Immature natural killer cell (primary cell): Measurements from ENCODE around the gene APOC3. TPM values are rescaled to one million over a fixed set of nuclear protein-coding genes. Genes with fewer than 3 reads are reported as not detected.
"Not testable (repeated sequence)": the region's sequence is repeated elsewhere in the genome, so short reads cannot be mapped to it uniquely, and the experiment has no call there.

Experiments
- DNase-seq, 3 donors: peaks; one replicate each; pipeline ENCODE4 v3.0.0; 2022; ENCODE audit warnings: mixed read lengths in 1 of 3
- H3K27ac Mint-ChIP-seq, 6 donors: one replicate each; pipeline ENCODE4 v1.8.0; 2020; ENCODE audit warnings: mixed read lengths in 6 of 6, mild to moderate bottlenecking in 5 of 6, inconsistent platforms in 4 of 6, moderate library complexity in 3 of 6
- H3K27me3 Mint-ChIP-seq, 3 donors: one replicate each; pipeline ENCODE4 v1.8.0; 2020 to 2021; ENCODE audit warnings: low read depth in 3 of 3, mild to moderate bottlenecking in 3 of 3, mixed read lengths in 3 of 3, moderate library complexity in 3 of 3, inconsistent platforms in 1 of 3
- H3K36me3 Mint-ChIP-seq, 3 donors: one replicate each; pipeline ENCODE4 v1.8.0; 2020; ENCODE audit warnings: mixed read lengths in 3 of 3, inconsistent platforms in 2 of 3, mild to moderate bottlenecking in 2 of 3
- H3K4me1 Mint-ChIP-seq, 2 donors: one replicate each; pipeline ENCODE4 v1.8.0; 2020; ENCODE audit warnings: inconsistent platforms in 2 of 2, mild to moderate bottlenecking in 2 of 2, mixed read lengths in 2 of 2, moderate library complexity in 1 of 2
- H3K4me3 Mint-ChIP-seq, 5 donors: one replicate each; pipeline ENCODE4 v1.8.0; 2020; ENCODE audit warnings: mild to moderate bottlenecking in 5 of 5, mixed read lengths in 5 of 5, inconsistent platforms in 3 of 5, moderate library complexity in 3 of 5
- H3K9me3 Mint-ChIP-seq, 6 donors: one replicate each; pipeline ENCODE4 v1.8.0; 2020; ENCODE audit warnings: mild to moderate bottlenecking in 6 of 6, mixed read lengths in 6 of 6, inconsistent platforms in 4 of 6, moderate library complexity in 3 of 6
- polyA plus RNA-seq, 3 donors: library from polyadenylated mRNA; unstranded; fragments of 300-500 nt; fragmentation: Illumina TruSeq; gene quantifications; one replicate each; pipeline ENCODE4 v1.2.3, GENCODE V29; 2021

Gene APOC3
- polyA plus RNA-seq, 3 donors from 2014 or later = not detected

DNA sequence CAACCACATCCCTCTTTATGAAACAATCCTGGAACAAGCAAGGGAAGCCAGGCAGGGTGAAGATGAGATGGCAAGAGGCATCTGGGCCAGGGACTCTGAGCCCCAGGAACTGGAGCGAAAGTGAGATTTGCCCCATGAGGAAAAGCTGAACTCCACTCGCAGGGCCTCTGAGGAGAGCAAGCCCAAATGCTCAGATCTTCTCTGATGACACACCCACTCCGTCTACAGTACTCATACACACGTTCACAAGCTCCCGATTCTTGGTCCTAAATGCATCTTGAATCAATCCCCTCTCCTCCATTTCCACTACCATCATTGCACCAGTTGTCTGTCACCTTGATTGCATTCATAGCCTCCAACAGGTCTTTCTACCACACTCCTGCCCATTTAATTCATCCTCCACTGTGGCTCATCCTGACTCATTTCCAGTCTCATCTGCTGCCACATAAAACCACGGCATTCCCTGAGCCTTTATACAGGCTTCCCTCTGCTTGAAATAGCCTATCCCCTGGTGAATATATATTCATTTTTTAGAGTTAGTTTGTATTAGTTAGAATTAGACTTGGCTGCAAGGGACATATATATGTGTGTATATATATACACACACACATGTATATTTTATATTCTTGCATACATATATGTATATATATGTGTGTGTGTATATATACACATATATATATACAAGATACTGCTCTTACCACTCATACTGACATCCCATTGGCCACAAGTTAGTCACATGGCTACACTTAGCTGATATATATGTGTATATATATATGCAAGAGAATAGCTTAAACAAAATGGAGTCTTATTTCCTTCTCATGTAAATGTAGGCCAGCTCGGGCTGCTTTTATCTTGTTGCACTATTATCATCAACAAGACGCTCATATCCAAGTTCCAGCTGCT, 36.6 kb upstream of the APOC3 start:
- H3K4me1 Mint-ChIP-seq = peaks cover 9 to 13% of the 10 kb centered on the region in 2 donors
- H3K4me3 Mint-ChIP-seq = no peak overlapping the region
- peaks cover 5 to 6% (median 5%) of the 10 kb centered on the region in 3 donors for H3K27me3 Mint-ChIP-seq
- no peaks in the 10 kb centered on the region for H3K36me3 Mint-ChIP-seq
- H3K9me3 Mint-ChIP-seq = no peaks in the 10 kb centered on the region
- DNase-seq = no peak
- peak overlapping the region in 1 of 6 donors; percentile 33 for H3K27ac Mint-ChIP-seq

DNA sequence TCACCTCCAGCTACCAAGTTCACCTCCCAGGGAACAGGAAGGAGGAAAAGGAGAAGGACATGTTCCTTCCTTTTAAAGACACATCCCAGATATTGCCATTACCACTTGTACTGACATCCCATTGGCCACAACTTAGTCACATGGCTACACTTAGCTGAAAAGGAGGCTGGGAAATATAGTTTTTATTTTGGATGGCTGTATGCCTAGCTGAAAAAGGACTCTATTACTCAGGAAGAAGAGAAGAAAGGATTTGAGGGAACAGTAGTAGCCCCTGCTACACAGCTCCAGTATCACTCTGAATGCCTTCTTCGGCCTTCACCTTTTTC, 36.0 kb upstream of the APOC3 start:
- Mint-ChIP-seq H3K4me1 (peaks cover 3 to 7% of the 10 kb centered on the region in 2 donors), H3K27ac (no peak overlapping the region), H3K27me3 (peaks cover 2 to 4% (median 4%) of the 10 kb centered on the region in 3 donors), H3K4me3 (no peak overlapping the region), H3K9me3 (no peaks in the 10 kb centered on the region), H3K36me3 (no peaks in the 10 kb centered on the region)
- no peak for DNase-seq

DNA sequence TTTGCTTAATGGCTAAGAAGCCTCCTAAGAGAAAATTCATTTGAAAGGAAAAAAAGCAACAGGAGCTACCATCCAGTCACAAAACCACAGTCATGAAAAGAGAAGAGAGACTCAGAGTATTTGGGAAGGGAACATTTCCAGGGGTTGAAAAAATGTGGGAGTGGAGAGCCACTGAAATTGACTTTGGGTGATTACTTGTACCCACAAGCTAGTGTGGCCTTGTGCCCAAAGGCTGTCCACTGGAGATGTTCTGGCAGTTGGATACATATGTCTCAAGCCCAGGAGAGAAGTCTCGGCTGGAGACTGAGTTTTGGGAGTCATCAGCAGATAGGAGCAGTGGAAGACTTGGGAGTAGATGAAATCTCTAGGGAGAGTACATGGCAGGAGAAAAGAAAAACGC, 34.9 kb upstream of the APOC3 start:
- no peak overlapping the region for H3K4me3 Mint-ChIP-seq
- no peaks in the 10 kb centered on the region for H3K36me3 Mint-ChIP-seq
- peaks cover 3 to 6% of the 10 kb centered on the region in 2 donors for H3K4me1 Mint-ChIP-seq
- H3K27me3 Mint-ChIP-seq = peaks cover 2 to 4% (median 4%) of the 10 kb centered on the region in 3 donors
- H3K9me3 Mint-ChIP-seq = no peaks in the 10 kb centered on the region
- no peak overlapping the region for H3K27ac Mint-ChIP-seq
- no peak for DNase-seq

DNA sequence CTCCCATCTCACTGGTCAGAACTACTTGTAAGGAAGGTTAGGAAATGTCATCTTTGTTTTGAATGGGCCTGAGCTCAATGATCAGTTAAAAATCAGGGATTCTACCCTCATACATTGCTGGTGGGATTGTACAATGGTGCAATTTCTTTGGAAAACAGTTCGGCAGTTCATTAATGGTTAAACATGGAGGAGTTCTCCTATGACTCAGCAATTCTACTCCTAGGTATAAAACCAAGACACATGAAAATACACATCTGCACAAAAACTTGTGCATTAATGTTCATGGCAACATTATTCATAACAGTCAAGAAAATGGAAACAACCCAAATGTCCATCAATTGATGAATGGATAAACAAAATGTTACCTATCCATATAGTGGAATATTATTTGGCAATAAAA, 33.2 kb upstream of the APOC3 start:
- Mint-ChIP-seq H3K9me3 (no peaks in the 10 kb centered on the region), H3K36me3 (no peaks in the 10 kb centered on the region), H3K27ac (no peak overlapping the region), H3K4me3 (no peak overlapping the region), H3K27me3 (peaks cover 1 to 4% (median 2%) of the 10 kb centered on the region in 3 donors), H3K4me1 (no peaks in the 10 kb centered on the region)
- no peak for DNase-seq

DNA sequence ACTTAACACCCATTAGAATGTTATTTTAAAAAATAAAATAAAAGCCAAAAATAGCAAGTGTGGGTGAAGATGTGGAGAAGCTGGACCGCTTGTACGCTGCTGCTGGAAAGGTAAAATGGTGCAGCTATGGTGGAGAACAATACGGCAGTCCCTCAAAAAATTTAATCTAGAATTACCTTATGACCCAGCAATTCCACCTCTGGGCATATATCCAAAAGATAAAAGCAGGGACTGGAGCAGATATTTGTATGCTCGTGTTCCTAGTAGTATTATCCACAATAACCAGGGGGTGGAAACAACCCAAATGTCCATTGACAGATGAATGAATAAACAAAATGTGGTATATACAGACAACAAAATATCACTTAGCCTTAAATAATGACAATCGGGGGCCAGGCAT, 31.9 kb upstream of the APOC3 start:
- no peaks in the 10 kb centered on the region for H3K36me3 Mint-ChIP-seq
- H3K9me3 Mint-ChIP-seq = no peaks in the 10 kb centered on the region
- peaks cover 2 to 5% (median 4%) of the 10 kb centered on the region in 3 donors for H3K27me3 Mint-ChIP-seq
- H3K27ac Mint-ChIP-seq = no peak overlapping the region
- DNase-seq = no peak
- H3K4me3 Mint-ChIP-seq = no peak overlapping the region
- H3K4me1 Mint-ChIP-seq = no peaks in the 10 kb centered on the region

DNA sequence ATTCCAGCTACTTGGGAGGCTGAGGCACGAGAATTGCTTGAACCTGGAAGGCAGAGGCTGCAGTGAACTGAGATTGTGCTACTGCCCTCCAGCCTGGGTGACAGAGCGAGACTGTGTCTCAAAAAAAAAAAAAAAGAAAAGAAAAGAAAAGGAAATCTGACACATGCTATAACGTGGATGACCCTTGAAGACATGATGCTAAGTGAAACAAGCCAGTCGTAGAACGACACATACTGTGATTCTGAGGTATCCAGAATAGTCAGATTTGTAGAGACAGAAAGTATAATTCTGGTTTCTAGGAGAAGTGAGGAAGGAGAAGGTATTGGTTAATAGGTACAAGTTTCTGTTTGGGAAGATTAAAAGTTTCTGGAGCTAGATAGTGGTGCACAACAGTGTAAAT, 31.3 kb upstream of the APOC3 start:
- peak overlapping the region in 1 of 6 donors; percentile 20 for H3K27ac Mint-ChIP-seq
- no peaks in the 10 kb centered on the region for H3K9me3 Mint-ChIP-seq
- H3K36me3 Mint-ChIP-seq = no peaks in the 10 kb centered on the region
- H3K4me1 Mint-ChIP-seq = no peaks in the 10 kb centered on the region
- no peak overlapping the region for H3K4me3 Mint-ChIP-seq
- no peak for DNase-seq
- H3K27me3 Mint-ChIP-seq = peaks cover 2 to 6% (median 4%) of the 10 kb centered on the region in 3 donors

DNA sequence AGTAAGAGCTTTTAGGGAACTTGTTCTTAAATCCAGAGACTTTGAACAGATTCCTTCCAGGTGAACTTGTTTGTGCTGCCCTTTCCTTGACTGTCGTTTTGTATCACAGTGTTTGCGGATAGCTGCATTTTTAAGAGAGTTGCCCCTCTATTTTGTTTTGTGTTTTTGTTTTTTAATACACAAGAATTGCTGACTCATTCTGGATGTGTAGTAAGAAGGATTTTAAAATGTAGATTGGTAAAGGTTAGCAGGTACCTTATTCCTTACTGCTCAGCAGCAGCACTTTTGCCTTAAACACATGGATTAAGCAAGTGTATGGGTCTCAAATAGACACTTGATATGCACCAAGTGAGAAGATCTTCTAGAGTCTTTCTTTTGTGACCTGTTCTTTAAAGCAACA, 29.1 kb upstream of the APOC3 start:
- no peaks in the 10 kb centered on the region for H3K36me3 Mint-ChIP-seq
- H3K27ac Mint-ChIP-seq = no peak overlapping the region
- no peaks in the 10 kb centered on the region for H3K9me3 Mint-ChIP-seq

DNA sequence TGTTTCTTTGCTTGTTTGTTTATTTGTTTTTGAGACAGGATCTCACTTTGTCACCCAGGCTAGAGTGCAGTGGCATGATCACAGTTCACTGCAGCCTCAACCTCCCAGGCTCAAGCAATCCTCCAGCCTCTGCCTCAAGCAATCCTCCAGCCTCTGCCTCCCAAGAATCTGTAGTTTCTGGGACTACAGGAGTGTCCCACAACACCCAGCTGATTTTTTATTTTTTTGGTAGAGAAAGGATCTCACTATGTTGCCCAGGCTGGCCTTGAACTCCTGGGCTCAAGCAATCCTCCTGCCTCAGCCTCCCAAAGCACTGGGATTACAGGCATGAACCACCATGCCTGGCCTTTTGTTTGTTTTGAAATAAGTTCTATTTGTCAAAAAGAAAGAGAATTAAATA, 28.0 kb upstream of the APOC3 start:
- H3K36me3 Mint-ChIP-seq, H3K4me1 Mint-ChIP-seq, H3K9me3 Mint-ChIP-seq, DNase-seq, H3K4me3 Mint-ChIP-seq, H3K27me3 Mint-ChIP-seq, H3K27ac Mint-ChIP-seq: not testable (repeated sequence)

More for the DNA sequence above, 29.1 kb upstream of the APOC3 start:
- peaks cover 2 to 6% (median 5%) of the 10 kb centered on the region in 3 donors for H3K27me3 Mint-ChIP-seq
- no peaks in the 10 kb centered on the region for H3K4me1 Mint-ChIP-seq
- DNase-seq = no peak
- no peak overlapping the region for H3K4me3 Mint-ChIP-seq

DNA sequence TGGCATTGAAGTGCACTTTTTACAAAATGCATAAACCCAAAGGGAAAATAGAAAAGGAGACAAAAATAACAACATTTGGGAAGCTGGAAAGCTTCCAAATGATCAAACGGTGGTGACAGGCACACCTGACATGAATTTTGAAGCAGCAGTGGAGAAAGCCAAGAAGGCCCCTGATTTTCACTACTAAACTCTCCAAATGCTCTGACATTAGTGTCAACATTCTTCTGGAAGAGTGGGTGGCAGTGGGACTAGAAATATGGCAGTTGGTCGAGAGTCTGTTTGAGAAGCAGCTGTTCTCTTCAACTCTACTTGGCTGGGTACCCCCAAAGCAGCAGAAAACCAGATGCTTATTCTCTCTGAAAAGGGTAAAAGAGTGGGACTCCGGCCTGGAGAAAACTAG, 25.7 kb upstream of the APOC3 start:
- Mint-ChIP-seq H3K4me3 (no peak overlapping the region), H3K27ac (no peak overlapping the region), H3K27me3 (peaks cover 2 to 5% (median 3%) of the 10 kb centered on the region in 3 donors), H3K9me3 (no peaks in the 10 kb centered on the region), H3K4me1 (no peaks in the 10 kb centered on the region), H3K36me3 (peaks cover 0 to 4% (median 0%) of the 10 kb centered on the region in 3 donors)
- DNase-seq = no peak

DNA sequence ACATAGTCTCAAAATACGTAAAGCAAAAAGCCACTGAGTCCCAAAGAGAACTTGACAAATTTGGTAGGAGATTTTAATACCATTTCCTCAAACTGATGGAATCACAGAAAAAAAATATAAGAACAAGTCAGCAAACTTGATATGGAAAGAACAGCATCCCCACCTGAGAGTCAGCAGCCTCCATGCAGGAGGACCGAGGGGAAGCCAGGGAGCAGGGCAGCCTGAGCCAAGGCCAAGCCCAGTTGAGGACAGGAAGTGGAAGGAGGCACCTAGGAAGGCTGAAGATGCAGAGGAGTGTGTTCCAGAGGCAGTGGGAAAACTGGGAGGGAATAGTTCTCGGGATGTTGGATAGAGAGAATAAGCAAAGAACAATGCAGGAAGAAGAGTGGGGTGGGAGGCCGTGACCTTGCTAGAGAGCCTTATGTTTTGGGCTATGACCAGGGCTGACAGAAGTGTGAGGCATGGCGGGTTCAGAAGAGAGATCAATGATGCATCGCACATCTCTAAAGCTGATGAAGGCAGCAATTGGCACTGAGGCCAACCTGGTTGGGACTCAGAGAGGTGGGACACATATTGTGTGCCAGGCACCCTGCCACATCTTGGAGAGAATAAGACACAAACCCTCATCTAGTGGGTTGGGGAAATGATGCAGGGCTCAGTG, 22.0 kb upstream of the APOC3 start:
- no peaks in the 10 kb centered on the region for H3K9me3 Mint-ChIP-seq
- H3K4me3 Mint-ChIP-seq = no peak overlapping the region
- H3K36me3 Mint-ChIP-seq = peaks cover 0 to 4% (median 0%) of the 10 kb centered on the region in 3 donors
- DNase-seq = no peak
- H3K27ac Mint-ChIP-seq = no peak overlapping the region
- H3K4me1 Mint-ChIP-seq = no peaks in the 10 kb centered on the region
- peaks cover 0 to 3% (median 1%) of the 10 kb centered on the region in 3 donors for H3K27me3 Mint-ChIP-seq

DNA sequence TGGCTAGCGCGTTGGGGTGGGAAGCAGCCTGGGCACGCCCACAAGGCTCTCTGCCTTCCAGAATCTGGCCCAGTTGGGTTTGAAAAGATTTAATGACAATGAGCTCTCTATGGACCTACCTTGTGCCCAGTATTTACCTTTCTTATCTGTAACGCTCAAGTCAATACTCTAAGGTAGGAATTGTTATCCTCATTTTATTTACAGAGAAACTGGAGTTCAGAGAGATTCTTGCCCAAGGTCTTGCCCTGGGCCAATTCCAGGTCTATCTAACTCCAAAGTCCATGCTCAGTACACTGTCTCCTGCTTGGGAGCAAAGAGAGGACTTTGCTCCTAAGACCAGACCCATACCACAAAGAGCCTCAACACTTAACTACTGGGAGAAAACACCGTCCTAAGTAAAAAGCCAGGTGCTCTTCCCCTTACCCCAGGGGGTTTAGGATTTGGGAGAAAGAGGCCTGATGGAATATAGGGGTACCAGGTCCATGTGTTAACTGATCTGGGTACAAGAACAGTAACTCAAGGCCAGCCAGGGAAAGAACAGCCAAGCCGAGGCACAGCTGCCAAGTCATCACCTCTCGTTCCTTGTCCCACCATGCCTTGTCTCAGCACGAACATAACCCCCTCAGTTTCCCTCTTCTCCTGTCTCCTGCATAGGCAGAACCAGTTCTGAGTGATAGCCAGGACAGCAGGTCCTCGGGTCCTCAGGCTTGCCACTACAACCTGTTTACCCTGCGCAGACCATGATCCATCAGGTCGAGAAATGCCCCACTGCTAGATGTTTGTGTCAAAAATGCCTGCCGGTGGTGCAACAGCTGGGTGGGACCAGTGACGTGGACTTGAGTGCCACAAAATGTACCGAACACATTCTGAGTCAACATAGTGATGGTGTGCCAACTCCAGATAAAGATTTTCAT, 21.2 kb upstream of the APOC3 start:
- Mint-ChIP-seq H3K4me3 (no peak overlapping the region), H3K9me3 (no peaks in the 10 kb centered on the region), H3K4me1 (peaks cover 0 to 4% of the 10 kb centered on the region in 2 donors), H3K27ac (no peak overlapping the region), H3K36me3 (peaks cover 0 to 4% (median 0%) of the 10 kb centered on the region in 3 donors), H3K27me3 (peaks cover 0 to 3% (median 0%) of the 10 kb centered on the region in 3 donors)
- DNase-seq = no peak

DNA sequence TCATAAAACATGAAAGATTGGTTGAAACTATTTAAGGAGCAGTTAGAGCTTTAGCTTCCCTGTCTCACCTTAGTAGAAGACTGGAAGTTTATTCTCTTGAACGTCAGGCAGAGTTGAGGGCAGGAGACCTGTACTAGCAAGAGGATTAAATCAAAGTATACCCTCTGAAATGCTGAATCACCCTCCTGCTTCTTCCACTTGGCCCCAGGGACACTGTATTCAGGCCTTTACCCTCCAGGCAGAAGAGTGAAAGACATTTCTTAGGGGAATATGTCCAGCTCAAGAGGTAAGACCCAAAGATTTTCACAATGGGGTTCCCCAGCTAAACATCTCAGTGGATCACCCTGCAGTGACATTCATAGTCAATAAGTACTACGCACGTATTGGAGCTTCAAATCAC, 18.5 kb upstream of the APOC3 start:
- Mint-ChIP-seq H3K4me1 (peaks cover 0 to 4% of the 10 kb centered on the region in 2 donors), H3K27me3 (no peaks in the 10 kb centered on the region), H3K36me3 (peaks cover 0 to 4% (median 0%) of the 10 kb centered on the region in 3 donors), H3K27ac (no peak overlapping the region), H3K4me3 (no peak overlapping the region), H3K9me3 (no peaks in the 10 kb centered on the region)
- no peak for DNase-seq

DNA sequence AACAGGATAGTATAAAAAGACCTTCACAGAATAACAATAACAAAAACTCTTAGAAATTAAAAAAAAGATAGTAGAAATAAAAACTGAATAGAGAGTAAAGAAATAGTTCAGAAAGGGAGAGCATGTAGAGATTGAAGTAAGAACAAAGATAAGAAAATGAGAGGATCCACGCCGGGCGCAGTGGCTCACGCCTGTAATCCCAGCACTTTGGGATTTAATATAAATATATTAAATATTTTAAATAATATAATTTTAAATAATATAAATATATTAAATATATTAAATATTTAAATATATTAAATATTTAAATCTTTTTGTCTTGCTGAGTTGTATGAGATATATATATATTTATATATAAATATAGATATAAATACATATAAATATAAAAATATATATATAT, 17.6 kb upstream of the APOC3 start:
- no peaks in the 10 kb centered on the region for H3K27me3 Mint-ChIP-seq
- H3K4me3 Mint-ChIP-seq = no peak overlapping the region
- H3K9me3 Mint-ChIP-seq = no peaks in the 10 kb centered on the region
- H3K4me1 Mint-ChIP-seq = peaks cover 0 to 4% of the 10 kb centered on the region in 2 donors
- no peak overlapping the region for H3K27ac Mint-ChIP-seq
- no peak for DNase-seq
- peaks cover 0 to under 1% (median 0%) of the 10 kb centered on the region in 3 donors for H3K36me3 Mint-ChIP-seq

DNA sequence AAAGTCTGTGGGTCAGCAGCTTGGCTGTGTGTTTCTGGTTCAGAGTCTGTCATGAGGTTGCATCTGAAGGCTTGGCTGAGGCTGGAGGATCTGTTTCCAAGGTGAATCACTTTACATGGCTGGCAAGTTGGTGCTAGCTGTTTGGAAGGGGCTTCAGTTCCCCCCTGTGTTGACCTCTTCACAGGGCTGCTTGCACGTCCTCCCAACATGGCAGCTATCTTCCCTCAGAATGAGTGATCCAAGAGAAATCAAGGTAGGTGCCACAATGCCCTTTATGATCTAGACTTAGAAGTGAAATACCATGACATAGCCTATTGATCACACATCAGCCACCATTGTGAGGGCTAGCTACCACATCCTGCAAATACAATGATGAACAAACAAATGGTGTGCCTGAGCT, 16.5 kb upstream of the APOC3 start:
- peaks cover 0 to 4% of the 10 kb centered on the region in 2 donors for H3K4me1 Mint-ChIP-seq
- H3K36me3 Mint-ChIP-seq = no peaks in the 10 kb centered on the region
- no peak for DNase-seq
- H3K9me3 Mint-ChIP-seq = no peaks in the 10 kb centered on the region
- H3K27me3 Mint-ChIP-seq = no peaks in the 10 kb centered on the region
- no peak overlapping the region for H3K4me3 Mint-ChIP-seq
- H3K27ac Mint-ChIP-seq = no peak overlapping the region
